ENCODE measurements around the gene PCDHA1.

DNA sequence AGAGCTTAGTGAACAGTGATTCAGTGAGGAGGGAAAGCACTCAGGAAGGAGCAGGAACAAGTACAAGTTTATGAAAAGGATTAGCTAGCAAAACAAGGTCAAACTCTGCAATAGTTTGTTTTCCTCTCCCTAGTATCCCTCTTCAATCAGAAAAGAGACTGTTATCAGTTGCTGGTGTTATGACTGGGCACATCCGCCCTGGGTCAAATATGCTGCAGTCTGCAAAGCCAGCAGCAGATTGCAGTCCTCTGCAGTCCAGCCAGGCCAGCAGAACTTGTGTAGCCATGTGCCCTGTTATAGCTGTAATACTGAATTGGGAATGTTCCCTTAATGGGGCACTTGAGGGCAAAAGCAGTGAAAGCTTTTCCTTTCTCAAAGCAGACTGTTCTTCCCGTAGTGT lies 192.3 kb downstream of the PCDHA1 start:
- TF ChIP-seq EZH2 (conservative IDR thresholded peaks at IDR 0.05; ENCODE audit: low read depth, low read length) (no peak), MATR3 (CRISPR knock-in tag; IDR thresholded peaks at IDR 0.05) (no peak), POLR2A (IDR thresholded peaks at IDR 0.05; ENCODE audit: insufficient read depth in 1 of 2, low read depth in 2 of 2, low read length in 2 of 2) (no peak), MAX (IDR thresholded peaks at IDR 0.05) (no peak), GATAD1 (CRISPR knock-in tag; IDR thresholded peaks at IDR 0.05) (no peak), SUZ12 (IDR thresholded peaks at IDR 0.05; ENCODE audit: low read depth, low read length) (no peak), ISX (CRISPR knock-in tag; conservative IDR thresholded peaks at IDR 0.05) (no peak), PHF8 (CRISPR knock-in tag; IDR thresholded peaks at IDR 0.05) (no peak), ZNF713 (CRISPR knock-in tag; IDR thresholded peaks at IDR 0.05) (no peak), ZNF121 (CRISPR knock-in tag; IDR thresholded peaks at IDR 0.05) (no peak), THAP11 (CRISPR knock-in tag; IDR thresholded peaks at IDR 0.05) (no peak), IRF2 (CRISPR knock-in tag; IDR thresholded peaks at IDR 0.05) (no peak)
- TF ChIP-seq, protein P1, sequence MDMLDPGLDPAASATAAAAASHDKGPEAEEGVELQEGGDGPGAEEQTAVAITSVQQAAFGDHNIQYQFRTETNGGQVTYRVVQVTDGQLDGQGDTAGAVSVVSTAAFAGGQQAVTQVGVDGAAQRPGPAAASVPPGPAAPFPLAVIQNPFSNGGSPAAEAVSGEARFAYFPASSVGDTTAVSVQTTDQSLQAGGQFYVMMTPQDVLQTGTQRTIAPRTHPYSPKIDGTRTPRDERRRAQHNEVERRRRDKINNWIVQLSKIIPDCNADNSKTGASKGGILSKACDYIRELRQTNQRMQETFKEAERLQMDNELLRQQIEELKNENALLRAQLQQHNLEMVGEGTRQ (IDR thresholded peaks at IDR 0.05; ENCODE audit: low read depth, low read length): no peak
- TF ChIP-seq, protein P1 (CRISPR knock-in tag; IDR thresholded peaks at IDR 0.05; ENCODE audit: borderline replicate concordance): no peak
- TF ChIP-seq, protein P2, sequence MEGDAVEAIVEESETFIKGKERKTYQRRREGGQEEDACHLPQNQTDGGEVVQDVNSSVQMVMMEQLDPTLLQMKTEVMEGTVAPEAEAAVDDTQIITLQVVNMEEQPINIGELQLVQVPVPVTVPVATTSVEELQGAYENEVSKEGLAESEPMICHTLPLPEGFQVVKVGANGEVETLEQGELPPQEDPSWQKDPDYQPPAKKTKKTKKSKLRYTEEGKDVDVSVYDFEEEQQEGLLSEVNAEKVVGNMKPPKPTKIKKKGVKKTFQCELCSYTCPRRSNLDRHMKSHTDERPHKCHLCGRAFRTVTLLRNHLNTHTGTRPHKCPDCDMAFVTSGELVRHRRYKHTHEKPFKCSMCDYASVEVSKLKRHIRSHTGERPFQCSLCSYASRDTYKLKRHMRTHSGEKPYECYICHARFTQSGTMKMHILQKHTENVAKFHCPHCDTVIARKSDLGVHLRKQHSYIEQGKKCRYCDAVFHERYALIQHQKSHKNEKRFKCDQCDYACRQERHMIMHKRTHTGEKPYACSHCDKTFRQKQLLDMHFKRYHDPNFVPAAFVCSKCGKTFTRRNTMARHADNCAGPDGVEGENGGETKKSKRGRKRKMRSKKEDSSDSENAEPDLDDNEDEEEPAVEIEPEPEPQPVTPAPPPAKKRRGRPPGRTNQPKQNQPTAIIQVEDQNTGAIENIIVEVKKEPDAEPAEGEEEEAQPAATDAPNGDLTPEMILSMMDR (CRISPR knock-in tag; IDR thresholded peaks at IDR 0.05): no peak
